BJ (cell line): ENCODE measurements around the gene FHAD1. TPM values are rescaled to one million over a fixed set of nuclear protein-coding genes. Genes with fewer than 3 reads are reported as not detected.

Experiments
- CTCF ChIA-PET: fragments of 350-600 bp; formaldehyde crosslinking; extraction: SDS; loops from one replicate; lab custom pipeline; 2021; ENCODE audit warnings: antibody characterized with exemption, inconsistent platforms; lab: Yijun Ruan, JAX
- POLR2A ChIA-PET: fragments of 300-600 bp; sonication (Branson Sonifier 250); formaldehyde crosslinking; extraction: SDS; loops from one replicate; lab custom pipeline; 2021; ENCODE audit warnings: antibody characterized with exemption; lab: Charles Lee
- DNase-seq: peaks from one replicate; pipeline ENCODE4 v3.0.0-alpha.2; 2011; ENCODE audit warnings: low read depth
- H3K27me3 ChIP-seq: 2 replicates; pipeline ENCODE4 v1.6.0; 2011; ENCODE audit warnings: low read length; ENCODE audit not compliant: control insufficient read depth, insufficient read depth
- H3K36me3 ChIP-seq: 2 replicates; pipeline ENCODE4 v1.5.1; 2011; ENCODE audit warnings: low read length; ENCODE audit not compliant: control insufficient read depth, insufficient read depth
- H3K4me3 ChIP-seq: 2 replicates; pipeline ENCODE4 v1.5.1; 2011; ENCODE audit warnings: low read depth, mild to moderate bottlenecking, control low read depth, low read length
- polyA plus RNA-seq: library from polyadenylated mRNA; depleted of rRNA; stranded (reverse); fragments of >200 nt; gene quantifications from 2 replicates; pipeline ENCODE4 v1.2.3, GENCODE V29; 2011
- TF ChIP-seq, protein P1 (sequence below): IDR thresholded peaks from 2 replicates; pipeline ENCODE4 v1.5.1; 2011; ENCODE audit warnings: low read depth, mild to moderate bottlenecking, control low read depth, inconsistent platforms, low read length, moderate library complexity; ENCODE audit not compliant: insufficient read depth

The FHAD1 gene
- polyA plus RNA-seq, 1 experiment = not detected

DNA sequence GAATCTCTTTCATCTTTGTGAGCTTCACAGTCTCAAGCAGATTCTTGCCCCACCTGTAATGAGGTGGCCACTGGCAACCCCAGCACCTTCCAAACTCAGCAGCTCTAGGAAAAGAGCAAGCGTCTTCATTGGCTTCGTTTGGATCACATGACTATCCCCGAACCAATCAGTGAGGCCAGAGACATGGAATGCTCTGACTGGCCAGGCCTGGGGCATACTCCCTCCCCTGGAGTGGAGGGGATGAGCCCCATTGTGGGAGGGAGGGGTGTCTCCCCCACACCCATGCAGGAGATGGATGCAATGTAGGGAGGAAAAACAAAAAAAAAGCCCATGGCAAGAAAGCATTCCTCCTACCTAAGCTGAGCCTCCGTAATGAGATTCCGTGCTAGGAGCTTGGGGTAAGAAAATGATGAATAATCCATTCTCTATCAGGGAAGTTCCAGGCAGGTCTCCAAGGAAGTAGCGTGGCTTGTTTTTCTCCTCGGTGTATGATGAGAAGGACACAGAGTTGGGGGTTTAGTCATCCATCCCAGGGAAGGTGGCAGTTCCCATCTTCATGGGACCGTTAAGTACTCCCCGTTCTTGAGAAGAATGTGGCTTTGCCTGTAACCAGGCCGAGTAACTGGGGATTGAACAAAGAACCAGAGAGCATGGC lies 32.7 kb downstream of the FHAD1 start:
- Histone ChIP-seq H3K4me3 (no peak overlapping the region), H3K36me3 (no peaks in the 10 kb centered on the region), H3K27me3 (peaks cover 3% of the 10 kb centered on the region)
- ChIA-PET CTCF (interaction anchor here (0.6 to 1.1 kb wide), 2 partner anchors 151 to 155 kb away, joined by 3 to 5 read pairs; no protein-coding TSS in a partner anchor), POLR2A (no interaction called here)
- no peak for DNase-seq
- TF ChIP-seq, protein P1, sequence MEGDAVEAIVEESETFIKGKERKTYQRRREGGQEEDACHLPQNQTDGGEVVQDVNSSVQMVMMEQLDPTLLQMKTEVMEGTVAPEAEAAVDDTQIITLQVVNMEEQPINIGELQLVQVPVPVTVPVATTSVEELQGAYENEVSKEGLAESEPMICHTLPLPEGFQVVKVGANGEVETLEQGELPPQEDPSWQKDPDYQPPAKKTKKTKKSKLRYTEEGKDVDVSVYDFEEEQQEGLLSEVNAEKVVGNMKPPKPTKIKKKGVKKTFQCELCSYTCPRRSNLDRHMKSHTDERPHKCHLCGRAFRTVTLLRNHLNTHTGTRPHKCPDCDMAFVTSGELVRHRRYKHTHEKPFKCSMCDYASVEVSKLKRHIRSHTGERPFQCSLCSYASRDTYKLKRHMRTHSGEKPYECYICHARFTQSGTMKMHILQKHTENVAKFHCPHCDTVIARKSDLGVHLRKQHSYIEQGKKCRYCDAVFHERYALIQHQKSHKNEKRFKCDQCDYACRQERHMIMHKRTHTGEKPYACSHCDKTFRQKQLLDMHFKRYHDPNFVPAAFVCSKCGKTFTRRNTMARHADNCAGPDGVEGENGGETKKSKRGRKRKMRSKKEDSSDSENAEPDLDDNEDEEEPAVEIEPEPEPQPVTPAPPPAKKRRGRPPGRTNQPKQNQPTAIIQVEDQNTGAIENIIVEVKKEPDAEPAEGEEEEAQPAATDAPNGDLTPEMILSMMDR = no peak

DNA sequence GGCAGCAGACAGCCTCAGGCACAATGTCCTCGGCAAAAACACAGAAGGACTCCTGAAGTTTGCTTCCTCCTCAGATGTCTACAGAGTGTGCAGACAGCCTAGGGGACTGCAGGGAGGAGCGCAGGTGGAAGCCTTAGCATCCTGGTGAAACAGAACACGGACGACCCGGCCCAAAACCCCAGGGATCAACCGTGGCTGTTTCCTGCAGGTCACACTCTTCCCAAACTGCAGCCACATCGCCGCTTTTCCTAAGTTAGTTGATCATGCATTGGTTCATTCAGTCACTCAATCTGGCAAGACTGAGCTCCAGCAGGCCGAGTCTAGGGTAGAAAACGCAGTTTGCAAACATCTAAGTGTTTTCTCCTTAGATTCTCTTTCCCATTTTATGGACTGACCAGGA lies 33.4 kb downstream of the FHAD1 start:
- Histone ChIP-seq H3K4me3 (no peak overlapping the region), H3K36me3 (no peaks in the 10 kb centered on the region), H3K27me3 (peaks cover 3% of the 10 kb centered on the region)
- DNase-seq = no peak
- ChIA-PET POLR2A (no interaction called here), CTCF (interaction anchor here (0.6 to 1.3 kb wide), 4 partner anchors 8 to 156 kb away, joined by 3 to 6 read pairs (median 4); no protein-coding TSS in a partner anchor)
- TF ChIP-seq, protein P1 = no peak

DNA sequence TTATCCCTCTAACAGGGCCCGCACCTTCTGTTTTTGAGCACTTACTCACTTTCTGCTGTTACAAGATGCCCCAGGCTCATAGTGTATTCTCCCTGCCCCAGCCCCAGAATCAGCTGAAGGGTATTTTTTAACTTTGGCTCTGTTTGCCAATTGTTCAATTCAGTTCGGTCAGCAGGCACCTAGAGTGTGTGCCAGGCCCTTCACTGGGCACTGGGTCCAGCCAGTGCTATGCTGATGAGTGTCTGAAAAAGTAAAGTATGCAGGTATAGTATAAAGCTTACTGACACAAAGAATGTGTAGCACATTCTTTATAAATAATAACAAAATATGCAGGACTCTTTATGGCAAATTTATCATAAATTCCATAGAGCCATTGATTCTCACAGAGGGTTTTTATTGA lies 35.0 kb downstream of the FHAD1 start:
- no peaks in the 10 kb centered on the region for H3K36me3 ChIP-seq
- TF ChIP-seq, protein P1 = no peak
- H3K4me3 ChIP-seq = no peak overlapping the region
- DNase-seq = no peak
- H3K27me3 ChIP-seq = peaks cover 2% of the 10 kb centered on the region
- ChIA-PET CTCF (no interaction called here), POLR2A (no interaction called here)

DNA sequence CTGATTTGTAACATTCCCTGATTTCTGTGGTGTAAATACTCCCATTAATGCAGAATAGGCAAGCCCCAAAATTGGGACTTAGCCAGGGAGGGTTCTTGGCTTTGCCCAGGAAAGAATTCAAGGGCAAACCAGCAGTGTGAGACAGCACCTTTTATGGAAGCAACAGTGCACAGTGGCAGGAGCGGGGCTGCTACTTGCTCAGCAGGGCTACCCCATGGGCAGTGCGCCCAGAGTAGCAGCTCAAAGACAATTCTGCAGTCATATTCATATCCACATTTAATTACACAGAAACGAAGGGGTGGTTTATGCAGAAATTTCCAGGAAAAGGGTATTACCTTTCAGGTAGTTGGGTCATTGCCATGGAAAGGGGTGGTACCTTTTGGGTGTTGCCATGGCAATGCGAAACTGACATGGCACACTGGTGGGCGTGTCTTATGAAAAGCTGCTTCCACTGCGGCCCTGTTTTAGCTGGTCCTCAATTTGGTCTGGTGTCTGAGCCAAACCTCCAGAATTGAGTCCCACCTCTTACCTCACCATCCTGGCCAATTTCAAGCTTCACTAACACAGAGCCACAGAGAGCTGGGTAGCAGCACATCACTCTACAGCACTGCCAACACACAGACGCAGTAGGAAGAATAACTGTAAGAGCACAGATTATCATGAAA lies 35.9 kb downstream of the FHAD1 start:
- no peaks in the 10 kb centered on the region for H3K36me3 ChIP-seq
- ChIA-PET POLR2A (interaction anchor here (0.5 kb wide), 1 partner anchor 241 kb away, joined by 19 read pairs; the partner anchor contains the start of gene CASP9), CTCF (interaction anchor here (1.2 to 1.9 kb wide), 2 partner anchors 9 to 154 kb away, joined by 4 to 7 read pairs; no protein-coding TSS in a partner anchor)
- no peak overlapping the region for H3K4me3 ChIP-seq
- TF ChIP-seq, protein P1 = no peak
- DNase-seq = no peak
- H3K27me3 ChIP-seq = peaks cover 2% of the 10 kb centered on the region

DNA sequence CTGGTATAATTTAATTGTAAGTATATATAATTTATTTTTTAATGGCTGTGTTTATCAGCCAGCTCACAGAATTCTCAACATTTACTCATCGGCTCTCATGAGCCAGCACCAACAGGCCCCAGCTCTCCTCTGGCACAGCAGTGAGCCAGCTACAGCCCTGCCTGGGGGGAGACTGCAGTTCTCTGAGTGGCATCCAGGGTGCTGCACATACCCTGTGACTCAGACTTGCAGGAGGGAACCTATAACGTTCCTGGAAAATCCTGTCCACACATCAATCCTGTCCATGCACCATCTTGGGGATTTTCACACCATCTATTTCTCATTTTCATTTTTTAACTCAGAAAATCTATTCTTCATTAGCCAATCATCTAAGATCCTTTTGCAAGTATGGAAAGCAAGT lies 36.5 kb downstream of the FHAD1 start:
- Histone ChIP-seq H3K27me3 (peaks cover 2% of the 10 kb centered on the region), H3K4me3 (no peak overlapping the region), H3K36me3 (no peaks in the 10 kb centered on the region)
- TF ChIP-seq, protein P1 = no peak
- no peak for DNase-seq
- CTCF ChIA-PET = interaction anchor here (1.2 to 1.9 kb wide), 2 partner anchors 9 to 155 kb away, joined by 4 to 7 read pairs; no protein-coding TSS in a partner anchor
- POLR2A ChIA-PET = interaction anchor here (0.5 kb wide), 1 partner anchor 240 kb away, joined by 19 read pairs; the partner anchor contains the start of gene CASP9
